ENCODE results near the gene S100A12.

The S100A12 gene

GRCh38 chr1:153363641-153364040, 11.8 kb downstream of the S100A12 start:
- TF ChIP-seq CTCF (conservative IDR thresholded peaks at IDR 0.05), result no peak
- no peak overlapping the region for H3K27ac ChIP-seq

GRCh38 chr1:153362187-153362775, 13.1 kb downstream of the S100A12 start:
- TF ChIP-seq ZFX (IDR thresholded peaks at IDR 0.05) (no peak), CTCF (conservative IDR thresholded peaks at IDR 0.05) (no peak)
- no peak overlapping the region for H3K27ac ChIP-seq

GRCh38 chr1:153361480-153362109, 13.8 kb downstream of the S100A12 start:
- TF ChIP-seq CTCF (conservative IDR thresholded peaks at IDR 0.05) (no peak), ZFX (IDR thresholded peaks at IDR 0.05) (no peak)
- no peak overlapping the region for H3K27ac ChIP-seq

GRCh38 chr1:153360592-153361479, 14.6 kb downstream of the S100A12 start:
- TF ChIP-seq ZFX (IDR thresholded peaks at IDR 0.05) (no peak), CTCF (conservative IDR thresholded peaks at IDR 0.05) (no peak)
- no peak overlapping the region for H3K27ac ChIP-seq

- H3K27ac ChIP-seq, result no peak overlapping the region
These were observed 15.2 kb downstream of the S100A12 start for GRCh38 chr1:153360190-153360589.

GRCh38 chr1:153359241-153359640, 16.2 kb downstream of the S100A12 start:
- no peak overlapping the region for H3K27ac ChIP-seq
- no peak for TF ChIP-seq ZFX (IDR thresholded peaks at IDR 0.05)
- no peak for TF ChIP-seq CTCF (conservative IDR thresholded peaks at IDR 0.05)

More at GRCh38 chr1:153360190-153360589, 15.2 kb downstream of the S100A12 start:
- no peak for TF ChIP-seq ZFX (IDR thresholded peaks at IDR 0.05)
- no peak for TF ChIP-seq CTCF (conservative IDR thresholded peaks at IDR 0.05)

GRCh38 chr1:153358691-153358975, 16.8 kb downstream of the S100A12 start:
- TF ChIP-seq CTCF (conservative IDR thresholded peaks at IDR 0.05), result no peak
- TF ChIP-seq ZFX (IDR thresholded peaks at IDR 0.05), result no peak

More at GRCh38 chr1:153358691-153358975, 16.8 kb downstream of the S100A12 start:
- H3K27ac ChIP-seq, result no peak overlapping the region

Measured in C4-2B (cell line).